Measurements from ENCODE around the gene HLA-DRB1. TPM values are rescaled to one million over a fixed set of nuclear protein-coding genes. Genes with fewer than 3 reads are reported as not detected.
"Not testable (repeated sequence)": the region's sequence is repeated elsewhere in the genome, so short reads cannot be mapped to it uniquely, and the experiment has no call there.

Gene HLA-DRB1
- total and polyA plus RNA-seq, 2 donors (not counting 3 experiments of a cell fraction or from before 2014, with no cell fraction given): not detected

GRCh38 chr6:32597024-32597423 is 7.4 kb upstream of the HLA-DRB1 start:
- no TSS peak for BruUV-seq (replicated peaks)
- H4K20me1 ChIP-seq (replicated peaks; ENCODE audit: control insufficient read depth, extremely low read depth, insufficient read depth, low read length): no peaks in the 10 kb centered on the region
- DNase-seq (ENCODE audit: low read depth, low spot score) (no peak), FAIRE-seq (no peak)
- no peaks in the 10 kb centered on the region for H3K9me1 ChIP-seq (replicated peaks; ENCODE audit: control insufficient read depth, extremely low read depth, insufficient read depth, low read length)
- no peaks in the 10 kb centered on the region for H3K79me2 ChIP-seq (ENCODE audit: control insufficient read depth, insufficient read depth, low read length)
- no peak overlapping the region for H3K9ac ChIP-seq (replicated peaks; ENCODE audit: extremely low read depth, insufficient read depth, low read length)
- H3K4me3 ChIP-seq (replicated peaks in 1 of 3; ENCODE audit: insufficient read depth in 1 of 3, low read depth in 1 of 3, low read length in 3 of 3): no peak overlapping the region
- no peaks in the 10 kb centered on the region for H3K9me3 ChIP-seq (replicated peaks; ENCODE audit: control insufficient read depth, insufficient read depth, low read length)
- H3K4me1 ChIP-seq (ENCODE audit: control insufficient read depth, extremely low read depth, insufficient read depth, low read length): no peaks in the 10 kb centered on the region
- no peak overlapping the region for H2AFZ ChIP-seq (ENCODE audit: low read depth, low read length)
- no peak overlapping the region for H3K27ac ChIP-seq (ENCODE audit: insufficient read depth, low read depth, low read length)
- intact Hi-C loops (cut with micrococcal nuclease) (no loop called here), dilution Hi-C loops (cut with MboI; ENCODE audit: extremely low pct_ligation_motif_present, low sequenced_read_pairs) (no loop called here)
- H3K4me2 ChIP-seq (ENCODE audit: insufficient read depth, low read length): no peak overlapping the region
- H3K36me3 ChIP-seq (ENCODE audit: control insufficient read depth in 2 of 2, extremely low read depth in 1 of 2, insufficient read depth in 2 of 2, low read length in 2 of 2): no peaks in the 10 kb centered on the region
- TF ChIP-seq FOS (IDR thresholded peaks at IDR 0.05; ENCODE audit: borderline replicate concordance, insufficient read depth, low read length) (no peak), CTCF (IDR thresholded peaks at IDR 0.05; ENCODE audit: extremely low read depth in 1 of 2, insufficient read depth in 1 of 2, low read depth in 1 of 2, low read length in 2 of 2) (no peak), POLR2AphosphoS5 (IDR thresholded peaks at IDR 0.05; ENCODE audit: insufficient read depth, low read depth, low read length) (no peak), JUN (IDR thresholded peaks at IDR 0.05; ENCODE audit: borderline replicate concordance, insufficient read depth, insufficient read length, low read depth) (no peak), MYC (IDR thresholded peaks at IDR 0.05; ENCODE audit: low read depth, low read length) (no peak), MAX (IDR thresholded peaks at IDR 0.05; ENCODE audit: insufficient read depth, insufficient read length) (no peak), EZH2 (IDR thresholded peaks at IDR 0.05; ENCODE audit: borderline replicate concordance, low read depth, low read length, severe bottlenecking) (no peak)
- peaks cover 0 to 1% of the 10 kb centered on the region in 2 experiments for H3K27me3 ChIP-seq (ENCODE audit: control insufficient read depth in 2 of 2, insufficient read depth in 2 of 2, low read length in 2 of 2)
- POLR2A ChIA-PET: no interaction called here
- CTCF ChIA-PET: no interaction called here

- H4K20me1 ChIP-seq (replicated peaks; ENCODE audit: control insufficient read depth, extremely low read depth, insufficient read depth, low read length); BruUV-seq (replicated peaks); H3K9ac ChIP-seq (replicated peaks; ENCODE audit: extremely low read depth, insufficient read depth, low read length); dilution Hi-C loops (cut with MboI; ENCODE audit: extremely low pct_ligation_motif_present, low sequenced_read_pairs); H3K27ac ChIP-seq (ENCODE audit: insufficient read depth, low read depth, low read length); H3K4me2 ChIP-seq (ENCODE audit: insufficient read depth, low read length); intact Hi-C loops (cut with micrococcal nuclease); H3K79me2 ChIP-seq (ENCODE audit: control insufficient read depth, insufficient read depth, low read length); CTCF ChIA-PET; FAIRE-seq; H3K36me3 ChIP-seq (ENCODE audit: control insufficient read depth in 2 of 2, extremely low read depth in 1 of 2, insufficient read depth in 2 of 2, low read length in 2 of 2); H3K4me3 ChIP-seq (replicated peaks in 1 of 3; ENCODE audit: insufficient read depth in 1 of 3, low read depth in 1 of 3, low read length in 3 of 3); DNase-seq (ENCODE audit: low read depth, low spot score); H3K27me3 ChIP-seq (ENCODE audit: control insufficient read depth in 2 of 2, insufficient read depth in 2 of 2, low read length in 2 of 2); H3K4me1 ChIP-seq (ENCODE audit: control insufficient read depth, extremely low read depth, insufficient read depth, low read length); H3K9me1 ChIP-seq (replicated peaks; ENCODE audit: control insufficient read depth, extremely low read depth, insufficient read depth, low read length); H3K9me3 ChIP-seq (replicated peaks; ENCODE audit: control insufficient read depth, insufficient read depth, low read length); H2AFZ ChIP-seq (ENCODE audit: low read depth, low read length): not testable (repeated sequence)
- POLR2A ChIA-PET: interaction anchor here (0.6 kb wide), 1 partner anchor 203 kb away, joined by 4 read pairs; no protein-coding TSS in a partner anchor
Observed at GRCh38 chr6:32590713-32591112, 1.1 kb upstream of the HLA-DRB1 start.
